Neutrophil (primary cell): ENCODE results near the gene PIP4K2A.
A peak's percentile ranks its signal among the peaks of the same experiment; 100 is the strongest.

Source experiments
- H3K27ac ChIP-seq: fragments of 200-600 bp; sonication (generic); 2 replicates; pipeline ENCODE4 v1.5.1; 2016; ENCODE audit warnings: mild to moderate bottlenecking, moderate library complexity
- H3K27me3 ChIP-seq: fragments of 200-600 bp; sonication (generic); 2 replicates; pipeline ENCODE4 v1.6.0; 2016; ENCODE audit warnings: mild to moderate bottlenecking
- H3K36me3 ChIP-seq: fragments of 200-600 bp; sonication (generic); 2 replicates; pipeline ENCODE4 v1.5.1; 2017
- H3K4me1 ChIP-seq, 2 experiments: fragments of 200-600 bp in 1 of 2; sonication (generic) in 1 of 2; 1 replicate in 1 of 2; 2 replicates in 1 of 2; pipeline versions ENCODE4 v1.5.1 to v1.6.1; 2013 to 2016; ENCODE audit warnings: low read depth in 1 of 2, low read length in 1 of 2, mild to moderate bottlenecking in 1 of 2, moderate library complexity in 1 of 2; ENCODE audit not compliant: control insufficient read depth in 1 of 2, insufficient read depth in 1 of 2
- H3K4me3 ChIP-seq, 2 experiments: fragments of 200-600 bp in 1 of 2; sonication (generic) in 1 of 2; 1 replicate in 1 of 2; 2 replicates in 1 of 2; pipeline ENCODE4 v1.5.1; 2013 to 2016; ENCODE audit warnings: low read depth in 1 of 2, low read length in 1 of 2, mild to moderate bottlenecking in 1 of 2, moderate library complexity in 1 of 2
- H3K9me3 ChIP-seq: fragments of 200-600 bp; sonication (generic); 2 replicates; pipeline ENCODE4 v1.5.1; 2016
- CTCF ChIP-seq: fragments of 200-600 bp; sonication (generic); IDR thresholded peaks from 2 replicates; pipeline ENCODE4 v1.5.1; 2016; ENCODE audit warnings: antibody characterized with exemption

PIP4K2A gene

GRCh38 chr10:22554461-22555182 is 159.8 kb downstream of the PIP4K2A start:
- no peak overlapping the region for H3K4me3 ChIP-seq
- peaks cover 42% of the 10 kb centered on the region for H3K36me3 ChIP-seq

DNA sequence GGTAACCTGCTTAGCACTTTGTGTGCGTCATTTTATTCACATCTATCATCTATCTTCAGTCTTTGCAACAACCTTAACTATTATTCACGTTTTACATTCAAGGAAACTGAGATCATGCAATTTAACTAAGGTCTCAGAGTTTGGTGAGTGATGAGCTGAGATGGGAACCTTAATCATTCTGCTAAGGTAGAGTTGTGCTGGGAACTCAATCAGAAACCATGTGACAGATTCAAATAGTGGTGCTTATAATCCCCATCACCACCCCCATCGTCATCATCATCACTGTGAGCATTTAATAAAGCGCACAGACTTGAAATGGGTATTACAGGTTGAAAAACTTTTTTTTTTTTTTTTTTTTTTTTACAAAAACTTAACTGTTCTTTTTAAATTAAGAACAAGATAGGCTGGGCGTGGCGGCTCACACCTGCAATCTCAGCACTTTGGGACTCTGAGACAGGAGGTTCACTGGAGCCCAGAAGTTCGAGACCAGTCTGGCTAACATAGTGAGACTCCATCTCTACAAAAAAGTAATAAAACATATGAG is 160.9 kb downstream of the PIP4K2A start:
- Histone ChIP-seq H3K9me3 (no peaks in the 10 kb centered on the region), H3K27ac (no peak overlapping the region), H3K36me3 (peaks cover 46% of the 10 kb centered on the region), H3K4me1 (no peaks in the 10 kb centered on the region), H3K4me3 (no peak overlapping the region), H3K27me3 (no peaks in the 10 kb centered on the region)
- TF ChIP-seq CTCF: no peak

More at GRCh38 chr10:22554461-22555182, 159.8 kb downstream of the PIP4K2A start:
- H3K4me1 ChIP-seq: no peaks in the 10 kb centered on the region
- no peak overlapping the region for H3K27ac ChIP-seq
- H3K27me3 ChIP-seq: no peaks in the 10 kb centered on the region
- H3K9me3 ChIP-seq: no peaks in the 10 kb centered on the region
- no peak for TF ChIP-seq CTCF

DNA sequence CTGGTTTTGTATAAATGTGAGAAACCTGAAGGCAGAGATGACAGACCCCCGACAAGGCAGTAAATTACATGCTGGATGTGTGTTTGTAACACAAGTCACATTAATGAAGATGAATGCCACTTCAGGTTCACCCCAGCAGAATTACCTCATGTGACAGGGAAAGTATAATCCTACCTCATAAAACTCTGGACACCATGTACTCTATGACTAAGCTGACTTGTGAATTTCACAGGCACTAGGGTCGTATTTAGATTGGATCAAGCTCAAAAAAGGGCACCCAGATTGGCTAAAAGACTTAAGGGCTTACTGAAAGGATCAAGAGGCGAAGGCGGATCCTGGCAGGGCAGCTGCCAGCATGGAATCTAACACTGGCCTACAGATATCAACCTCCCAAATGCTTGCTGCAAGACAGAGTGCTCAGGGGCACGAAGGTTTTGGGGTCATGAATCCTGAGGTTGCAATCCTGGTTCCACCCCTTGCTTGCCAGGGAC is 161.4 kb downstream of the PIP4K2A start:
- Histone ChIP-seq H3K36me3 (peaks cover 52% of the 10 kb centered on the region), H3K9me3 (no peaks in the 10 kb centered on the region), H3K27me3 (no peaks in the 10 kb centered on the region), H3K4me3 (no peak overlapping the region), H3K4me1 (no peaks in the 10 kb centered on the region), H3K27ac (no peak overlapping the region)
- no peak for TF ChIP-seq CTCF

DNA sequence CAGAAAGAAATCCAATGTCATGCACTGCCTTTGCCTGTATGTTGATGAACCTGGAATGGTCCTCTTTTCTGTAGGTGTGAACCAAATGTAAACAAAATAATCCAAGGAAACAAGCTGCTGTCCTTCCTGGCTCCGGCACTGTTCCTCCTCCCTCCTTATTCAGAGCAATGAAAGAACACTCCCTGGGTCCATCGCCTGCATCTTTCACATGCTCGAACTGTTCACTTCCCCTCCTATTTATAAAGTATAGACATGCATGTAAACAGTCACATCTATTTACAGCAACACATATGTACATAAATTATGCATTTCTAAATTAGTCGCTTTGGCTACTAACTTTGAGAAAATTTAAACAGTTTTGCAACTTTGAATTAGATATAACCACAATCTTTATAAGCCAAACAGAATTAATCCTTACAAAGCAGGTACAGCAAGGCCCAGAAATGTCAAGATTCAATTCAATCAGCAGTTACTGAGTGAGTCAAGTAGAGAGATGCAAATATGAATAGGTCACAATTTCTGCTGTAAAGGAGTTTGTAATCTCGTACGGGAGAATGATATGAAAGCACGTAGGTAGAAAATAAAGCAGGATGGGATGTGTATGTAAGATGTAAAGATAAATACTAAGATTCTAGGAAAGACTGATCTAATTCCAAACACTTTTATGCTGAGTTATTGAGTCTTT is 162.6 kb downstream of the PIP4K2A start:
- H3K9me3 ChIP-seq: no peaks in the 10 kb centered on the region
- no peaks in the 10 kb centered on the region for H3K4me1 ChIP-seq
- no peak overlapping the region for H3K4me3 ChIP-seq
- peaks cover 63% of the 10 kb centered on the region for H3K36me3 ChIP-seq
- no peak overlapping the region for H3K27ac ChIP-seq
- H3K27me3 ChIP-seq: no peaks in the 10 kb centered on the region
- TF ChIP-seq CTCF: no peak

- peak; percentile 10 for TF ChIP-seq CTCF
- Histone ChIP-seq H3K9me3 (no peaks in the 10 kb centered on the region), H3K36me3 (peaks cover 72% of the 10 kb centered on the region), H3K4me1 (no peaks in the 10 kb centered on the region), H3K27ac (no peak overlapping the region), H3K27me3 (no peaks in the 10 kb centered on the region), H3K4me3 (no peak overlapping the region)
Observed at GRCh38 chr10:22550732-22551131, 163.6 kb downstream of the PIP4K2A start.
